ENCODE measurements around the gene KPNA2.
"Not testable (repeated sequence)": the region's sequence is repeated elsewhere in the genome, so short reads cannot be mapped to it uniquely, and the experiment has no call there.

Gene KPNA2

DNA sequence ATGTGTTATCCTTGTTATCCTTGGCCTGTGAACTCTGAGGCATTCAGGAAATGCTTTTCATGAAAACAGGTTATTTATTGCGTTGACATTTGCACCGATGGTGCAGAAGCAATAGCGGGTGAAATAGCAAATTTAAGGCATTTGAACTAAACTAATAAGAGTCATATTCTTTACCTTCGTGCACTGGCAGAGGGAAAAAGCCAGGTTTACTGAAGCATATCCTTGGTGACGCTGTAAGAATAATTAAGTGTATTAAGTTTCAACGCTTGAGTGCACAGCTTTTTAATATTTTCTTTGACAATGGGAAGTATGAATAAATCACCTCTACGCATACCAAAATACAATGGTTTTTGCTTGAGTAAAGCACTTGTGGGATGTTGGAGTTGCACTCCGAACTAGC is 13.6 kb upstream of the KPNA2 start:
- no peak for DNase-seq (ENCODE audit: low spot score)
- TF ChIP-seq, protein P1, sequence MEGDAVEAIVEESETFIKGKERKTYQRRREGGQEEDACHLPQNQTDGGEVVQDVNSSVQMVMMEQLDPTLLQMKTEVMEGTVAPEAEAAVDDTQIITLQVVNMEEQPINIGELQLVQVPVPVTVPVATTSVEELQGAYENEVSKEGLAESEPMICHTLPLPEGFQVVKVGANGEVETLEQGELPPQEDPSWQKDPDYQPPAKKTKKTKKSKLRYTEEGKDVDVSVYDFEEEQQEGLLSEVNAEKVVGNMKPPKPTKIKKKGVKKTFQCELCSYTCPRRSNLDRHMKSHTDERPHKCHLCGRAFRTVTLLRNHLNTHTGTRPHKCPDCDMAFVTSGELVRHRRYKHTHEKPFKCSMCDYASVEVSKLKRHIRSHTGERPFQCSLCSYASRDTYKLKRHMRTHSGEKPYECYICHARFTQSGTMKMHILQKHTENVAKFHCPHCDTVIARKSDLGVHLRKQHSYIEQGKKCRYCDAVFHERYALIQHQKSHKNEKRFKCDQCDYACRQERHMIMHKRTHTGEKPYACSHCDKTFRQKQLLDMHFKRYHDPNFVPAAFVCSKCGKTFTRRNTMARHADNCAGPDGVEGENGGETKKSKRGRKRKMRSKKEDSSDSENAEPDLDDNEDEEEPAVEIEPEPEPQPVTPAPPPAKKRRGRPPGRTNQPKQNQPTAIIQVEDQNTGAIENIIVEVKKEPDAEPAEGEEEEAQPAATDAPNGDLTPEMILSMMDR (IDR thresholded peaks at IDR 0.05; ENCODE audit: extremely low read depth, missing control alignments) = no peak

- not testable (repeated sequence) for DNase-seq (ENCODE audit: low spot score)
Observed at GRCh38 chr17:68022547-68022946, 13.0 kb upstream of the KPNA2 start.

- DNase-seq (ENCODE audit: low spot score) = no peak
- TF ChIP-seq, protein P1 (IDR thresholded peaks at IDR 0.05; ENCODE audit: extremely low read depth, missing control alignments) = no peak
Observed at GRCh38 chr17:68029512-68030215, 5.9 kb upstream of the KPNA2 start.

DNA sequence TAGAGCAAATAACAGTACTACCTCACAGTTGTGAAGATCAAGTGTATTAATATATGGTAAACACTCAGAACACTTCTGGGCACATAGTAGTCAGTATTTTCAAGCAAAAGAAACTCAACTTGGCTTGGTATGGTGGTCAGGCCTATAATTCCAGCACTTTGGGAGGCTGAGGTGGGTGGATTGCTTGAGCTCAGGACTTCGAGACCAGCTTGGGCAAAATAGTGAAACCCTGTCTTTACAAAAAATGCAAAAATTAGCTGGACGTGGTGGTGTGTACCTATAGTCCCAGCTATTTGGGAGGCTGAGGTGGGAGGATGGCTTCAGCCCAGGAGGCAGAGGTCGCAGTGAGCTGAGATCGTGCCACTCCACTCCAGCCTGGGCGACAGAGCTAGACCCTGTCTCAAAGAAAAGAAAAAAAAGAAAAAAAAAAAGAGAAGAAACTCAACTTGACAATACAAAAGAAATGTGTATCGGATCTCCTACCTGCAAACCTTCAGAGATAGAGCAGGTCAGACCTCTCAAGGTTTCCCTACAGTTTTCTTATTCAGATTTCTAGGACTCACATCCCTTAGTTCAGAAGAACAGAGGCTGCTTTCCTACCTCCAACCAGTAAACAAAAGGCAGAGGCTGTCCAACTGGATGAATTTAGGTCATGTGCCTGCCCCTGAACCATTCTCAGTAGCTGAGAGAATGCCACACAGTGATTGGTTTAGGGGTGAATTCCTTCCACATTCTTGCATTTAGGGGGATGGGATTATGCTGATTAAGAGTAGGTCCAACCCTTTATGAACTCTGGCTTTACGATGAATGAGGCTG is 1.7 kb upstream of the KPNA2 start:
- TF ChIP-seq, protein P1 (IDR thresholded peaks at IDR 0.05; ENCODE audit: extremely low read depth, missing control alignments) = no peak
- DNase-seq (ENCODE audit: low spot score) = no peak

GRCh38 chr17:68034452-68034776 is 1.1 kb upstream of the KPNA2 start:
- no peak for DNase-seq (ENCODE audit: low spot score)
- TF ChIP-seq, protein P1 (IDR thresholded peaks at IDR 0.05; ENCODE audit: extremely low read depth, missing control alignments) = no peak

DNA sequence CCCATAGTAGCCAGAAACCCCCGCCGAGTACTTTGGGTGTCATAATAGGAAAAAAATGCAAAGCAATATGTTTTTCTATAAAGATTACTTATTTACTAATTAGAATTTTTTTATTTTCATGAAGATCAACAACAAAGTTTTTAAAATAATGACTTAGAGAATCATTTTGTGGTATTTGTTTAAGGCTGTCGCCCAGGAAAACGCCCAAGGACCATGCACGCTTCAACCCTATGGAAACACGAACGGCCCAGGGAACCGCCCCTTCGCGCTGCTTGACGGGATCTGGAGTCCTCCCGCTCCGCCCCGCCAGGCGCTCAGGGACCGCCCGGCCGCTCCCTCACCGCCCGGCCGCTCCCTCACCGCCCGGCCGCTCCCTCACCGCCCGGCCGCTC is 408 bp upstream of the KPNA2 start:
- TF ChIP-seq, protein P1 (IDR thresholded peaks at IDR 0.05; ENCODE audit: extremely low read depth, missing control alignments) = no peak

GRCh38 chr17:68036304-68037147 is 991 bp downstream of the KPNA2 start:
- DNase-seq (ENCODE audit: low spot score) = no peak
- TF ChIP-seq, protein P1 (IDR thresholded peaks at IDR 0.05; ENCODE audit: extremely low read depth, missing control alignments) = no peak

More for the DNA sequence above, 408 bp upstream of the KPNA2 start:
- no peak for DNase-seq (ENCODE audit: low spot score)

All from GM20000 (cell line).